Measurements from ENCODE around the gene MLLT3.

The MLLT3 gene

GRCh38 chr9:20662156-20662555 lies 39.9 kb upstream of the MLLT3 start:
- ATAC-seq, result no peak
- TF ChIP-seq ZFP30 (CRISPR knock-in tag; IDR thresholded peaks at IDR 0.05) (no peak), SNAI2 (CRISPR knock-in tag; IDR thresholded peaks at IDR 0.05) (no peak), CSDC2 (CRISPR knock-in tag; IDR thresholded peaks at IDR 0.05) (no peak), CSRNP3 (CRISPR knock-in tag; IDR thresholded peaks at IDR 0.05) (no peak), BACH2 (CRISPR knock-in tag; IDR thresholded peaks at IDR 0.05; ENCODE audit: borderline replicate concordance) (no peak), TCF4 (CRISPR knock-in tag; IDR thresholded peaks at IDR 0.05; ENCODE audit: borderline replicate concordance) (no peak), ZNF565 (CRISPR knock-in tag; conservative IDR thresholded peaks at IDR 0.05; ENCODE audit: low read depth) (no peak)
- TF ChIP-seq, protein P1, sequence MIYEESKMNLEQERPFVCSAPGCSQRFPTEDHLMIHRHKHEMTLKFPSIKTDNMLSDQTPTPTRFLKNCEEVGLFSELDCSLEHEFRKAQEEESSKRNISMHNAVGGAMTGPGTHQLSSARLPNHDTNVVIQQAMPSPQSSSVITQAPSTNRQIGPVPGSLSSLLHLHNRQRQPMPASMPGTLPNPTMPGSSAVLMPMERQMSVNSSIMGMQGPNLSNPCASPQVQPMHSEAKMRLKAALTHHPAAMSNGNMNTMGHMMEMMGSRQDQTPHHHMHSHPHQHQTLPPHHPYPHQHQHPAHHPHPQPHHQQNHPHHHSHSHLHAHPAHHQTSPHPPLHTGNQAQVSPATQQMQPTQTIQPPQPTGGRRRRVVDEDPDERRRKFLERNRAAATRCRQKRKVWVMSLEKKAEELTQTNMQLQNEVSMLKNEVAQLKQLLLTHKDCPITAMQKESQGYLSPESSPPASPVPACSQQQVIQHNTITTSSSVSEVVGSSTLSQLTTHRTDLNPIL (CRISPR knock-in tag; IDR thresholded peaks at IDR 0.05; ENCODE audit: low read depth), result no peak

DNA sequence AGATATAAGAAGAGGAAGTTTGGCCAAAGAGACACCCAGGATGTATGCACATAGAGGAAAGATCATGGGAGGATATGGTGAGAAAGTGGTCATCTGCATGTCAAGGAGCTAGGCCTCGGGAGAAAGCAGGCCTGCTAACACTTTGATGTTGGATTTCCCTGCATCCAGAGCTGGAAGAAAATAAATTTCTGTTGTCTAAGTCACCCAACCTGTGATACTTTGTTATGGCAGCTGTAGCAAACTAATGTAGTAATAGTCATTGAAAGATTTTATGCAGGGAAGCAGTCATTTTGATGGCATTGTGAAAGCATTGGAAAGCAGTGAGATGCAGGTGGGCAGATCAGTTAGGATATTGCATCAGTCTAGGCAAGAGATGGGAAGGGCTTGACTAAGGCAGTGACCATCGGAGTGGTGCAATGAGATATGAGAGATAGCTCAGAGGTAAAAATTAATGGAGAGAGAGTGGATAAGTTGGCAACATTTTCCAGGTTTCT lies 37.2 kb upstream of the MLLT3 start:
- TF ChIP-seq ARNTL (CRISPR knock-in tag; IDR thresholded peaks at IDR 0.05; ENCODE audit: borderline replicate concordance, low read depth) (no peak), CSDC2 (CRISPR knock-in tag; IDR thresholded peaks at IDR 0.05) (no peak), CSRNP3 (CRISPR knock-in tag; IDR thresholded peaks at IDR 0.05) (no peak), BACH2 (CRISPR knock-in tag; IDR thresholded peaks at IDR 0.05; ENCODE audit: borderline replicate concordance) (no peak), PPARA (CRISPR knock-in tag; IDR thresholded peaks at IDR 0.05; ENCODE audit: borderline replicate concordance) (no peak), ZFP30 (CRISPR knock-in tag; IDR thresholded peaks at IDR 0.05) (no peak), GLIS3 (CRISPR knock-in tag; IDR thresholded peaks at IDR 0.05) (no peak), ESRRG (CRISPR knock-in tag; IDR thresholded peaks at IDR 0.05) (no peak), TSHZ2 (CRISPR knock-in tag; IDR thresholded peaks at IDR 0.05) (no peak), SNAI2 (CRISPR knock-in tag; IDR thresholded peaks at IDR 0.05) (no peak), RARB (CRISPR knock-in tag; IDR thresholded peaks at IDR 0.05) (no peak), OSR1 (CRISPR knock-in tag; IDR thresholded peaks at IDR 0.05) (no peak)
- TF ChIP-seq, protein P2, sequence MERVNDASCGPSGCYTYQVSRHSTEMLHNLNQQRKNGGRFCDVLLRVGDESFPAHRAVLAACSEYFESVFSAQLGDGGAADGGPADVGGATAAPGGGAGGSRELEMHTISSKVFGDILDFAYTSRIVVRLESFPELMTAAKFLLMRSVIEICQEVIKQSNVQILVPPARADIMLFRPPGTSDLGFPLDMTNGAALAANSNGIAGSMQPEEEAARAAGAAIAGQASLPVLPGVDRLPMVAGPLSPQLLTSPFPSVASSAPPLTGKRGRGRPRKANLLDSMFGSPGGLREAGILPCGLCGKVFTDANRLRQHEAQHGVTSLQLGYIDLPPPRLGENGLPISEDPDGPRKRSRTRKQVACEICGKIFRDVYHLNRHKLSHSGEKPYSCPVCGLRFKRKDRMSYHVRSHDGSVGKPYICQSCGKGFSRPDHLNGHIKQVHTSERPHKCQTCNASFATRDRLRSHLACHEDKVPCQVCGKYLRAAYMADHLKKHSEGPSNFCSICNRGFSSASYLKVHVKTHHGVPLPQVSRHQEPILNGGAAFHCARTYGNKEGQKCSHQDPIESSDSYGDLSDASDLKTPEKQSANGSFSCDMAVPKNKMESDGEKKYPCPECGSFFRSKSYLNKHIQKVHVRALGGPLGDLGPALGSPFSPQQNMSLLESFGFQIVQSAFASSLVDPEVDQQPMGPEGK (CRISPR knock-in tag; IDR thresholded peaks at IDR 0.05; ENCODE audit: borderline replicate concordance), result no peak
- ATAC-seq, result no peak

DNA sequence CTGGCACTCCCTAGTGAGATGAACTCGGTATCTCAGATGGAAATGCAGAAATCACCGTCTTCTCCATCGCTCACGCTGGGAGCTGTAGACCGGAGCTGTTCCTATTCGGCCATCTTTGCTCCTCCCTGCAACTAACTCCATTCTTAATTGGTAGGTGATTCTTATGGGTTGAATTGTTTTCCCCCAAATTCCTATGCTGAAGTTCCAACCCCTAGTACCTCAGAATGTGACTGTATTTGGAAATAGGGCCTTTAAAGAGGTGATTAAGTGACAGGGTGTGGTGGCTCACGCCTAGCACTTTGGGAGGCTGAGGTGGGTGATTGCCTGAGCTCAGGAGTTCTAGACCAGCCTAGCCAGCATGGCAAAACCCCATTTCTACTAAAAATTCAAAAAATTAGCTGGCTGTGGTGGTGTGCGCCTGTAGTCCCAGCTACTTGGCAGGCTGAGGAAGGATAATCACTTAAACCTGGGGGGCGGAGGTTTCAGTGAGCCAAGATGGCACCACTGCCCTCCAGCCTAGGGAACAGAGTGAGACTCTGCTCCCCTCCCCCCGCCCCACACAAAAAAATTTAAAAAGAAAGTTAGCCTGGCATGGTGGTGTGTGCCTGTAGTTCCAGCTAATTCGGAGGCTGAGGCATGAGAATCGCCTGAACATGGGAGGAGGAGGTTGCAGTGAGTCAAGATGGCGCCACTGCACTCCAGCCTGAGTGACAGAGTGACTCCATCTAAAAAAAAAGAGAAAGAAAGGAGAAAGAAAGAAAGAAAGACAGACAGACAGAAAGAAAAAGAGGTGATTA lies 36.6 kb upstream of the MLLT3 start:
- no peak for TF ChIP-seq ISL1 (CRISPR knock-in tag; IDR thresholded peaks at IDR 0.05)
- TF ChIP-seq PPARA (CRISPR knock-in tag; IDR thresholded peaks at IDR 0.05; ENCODE audit: borderline replicate concordance), result no peak

GRCh38 chr9:20658246-20658667 lies 36.0 kb upstream of the MLLT3 start:
- peak; percentile 45; the same call in 2 of the 3 replicates for ATAC-seq

More for the DNA sequence above, 36.6 kb upstream of the MLLT3 start:
- ATAC-seq, result peak; percentile 74

Data from SK-N-SH treated with all-trans-retinoic acid at 6 μM for 48 hours (cell line).